Smooth muscle cell (in vitro differentiated cells): Measurements from ENCODE around the gene YJEFN3. TPM values are rescaled to one million over a fixed set of nuclear protein-coding genes. Genes with fewer than 3 reads are reported as not detected.

Experiments used
- DNase-seq: peaks from one replicate; lab custom pipeline; 2025; ENCODE audit not compliant: unreplicated experiment; lab: John Stamatoyannopoulos, UW
- H2AFZ ChIP-seq: fragments of 200-600 bp; sonication (generic); 2 replicates; pipeline ENCODE4 v1.6.0; 2016; ENCODE audit warnings: antibody characterized with exemption, low read depth, mild to moderate bottlenecking
- H3F3A ChIP-seq: fragments of 200-600 bp; sonication (generic); 2 replicates; pipeline ENCODE4 v1.6.0; 2017; ENCODE audit warnings: antibody characterized with exemption, low read depth
- H3K27ac ChIP-seq: fragments of 200-600 bp; sonication (generic); 2 replicates; pipeline ENCODE4 v1.5.1; 2016; ENCODE audit warnings: low read depth, mild to moderate bottlenecking
- H3K27me3 ChIP-seq: fragments of 200-600 bp; sonication (generic); 2 replicates; pipeline ENCODE4 v1.6.1; 2016; ENCODE audit warnings: low read depth, mild to moderate bottlenecking
- H3K36me3 ChIP-seq: fragments of 200-600 bp; sonication (generic); 2 replicates; pipeline ENCODE4 v1.5.1; 2016; ENCODE audit warnings: low read depth
- H3K4me1 ChIP-seq: fragments of 200-600 bp; sonication (generic); 2 replicates; pipeline ENCODE4 v1.5.1; 2016; ENCODE audit warnings: low read depth
- H3K4me2 ChIP-seq: fragments of 200-600 bp; sonication (generic); 2 replicates; pipeline ENCODE4 v1.6.0; 2016; ENCODE audit warnings: mild to moderate bottlenecking
- H3K4me3 ChIP-seq: fragments of 200-600 bp; sonication (generic); 2 replicates; pipeline ENCODE4 v1.5.1; 2016; ENCODE audit warnings: mild to moderate bottlenecking
- H3K79me2 ChIP-seq: fragments of 200-600 bp; sonication (generic); 2 replicates; pipeline ENCODE4 v1.6.0; 2016; ENCODE audit warnings: low read depth, mild to moderate bottlenecking
- H3K9ac ChIP-seq: fragments of 200-600 bp; sonication (generic); 2 replicates; pipeline ENCODE4 v1.6.0; 2016; ENCODE audit warnings: low read depth
- H3K9me3 ChIP-seq: fragments of 200-600 bp; sonication (generic); replicated peaks from 2 replicates; pipeline ENCODE4 v1.5.1; 2016; ENCODE audit warnings: low read depth
- H4K20me1 ChIP-seq: fragments of 200-600 bp; sonication (generic); 2 replicates; pipeline ENCODE4 v1.6.0; 2016; ENCODE audit warnings: low read depth
- CTCF ChIP-seq: fragments of 200-600 bp; sonication (generic); IDR thresholded peaks from 2 replicates; pipeline ENCODE4 v1.5.1; 2017; ENCODE audit warnings: borderline replicate concordance, mild to moderate bottlenecking, antibody characterized with exemption; ENCODE audit not compliant: insufficient read depth, poor library complexity, severe bottlenecking
- WGBS: methylation state at CpG from one replicate; pipeline ENCODE4 v1.1.7; 2016; ENCODE audit warnings: low lambda C conversion rate; 5-methylcytosine and 5-hydroxymethylcytosine counted together
- polyA plus RNA-seq: library from polyadenylated mRNA; unstranded; fragments of >200 nt; fragmentation: Nextera tagmentation; extraction: Ambion mirVana; gene quantifications from 2 replicates; pipeline ENCODE4 v1.2.1, GENCODE V29; 2016
- total RNA-seq: library from RNA; depleted of rRNA; stranded (reverse); fragments of >200 nt; gene quantifications from 2 replicates; pipeline ENCODE4 v1.2.3, GENCODE V29; 2014

YJEFN3 gene
- total RNA-seq (2.2 TPM in 2 replicates), polyA plus RNA-seq (5.8 and 11.1 TPM in 2 replicates)

GRCh38 chr19:19528721-19529490 is at the start of gene YJEFN3:
YJEFN3 (plus strand) TSS chr19:19528911; CDS start chr19:19528933, 22 bp downstream.
- 79% methylated on average over 47 of the region's 50 CpGs for WGBS
- no peak within 1 kb of the TSS for H2AFZ ChIP-seq
- no peaks in the 10 kb centered on the region for H3K9me3 ChIP-seq
- H3K9ac ChIP-seq, result no peak within 1 kb of the TSS
- H4K20me1 ChIP-seq, result peaks cover 41% of the 10 kb centered on the region
- TF ChIP-seq CTCF, result no peak
- H3K27me3 ChIP-seq, result no peaks in the 10 kb centered on the region
- no peak within 1 kb of the TSS for H3K4me2 ChIP-seq
- H3K79me2 ChIP-seq, result peaks cover 6% of the 10 kb centered on the region
- no peaks in the 10 kb centered on the region for H3K36me3 ChIP-seq
- H3K4me1 ChIP-seq, result no peaks in the 10 kb centered on the region
- H3F3A ChIP-seq, result no peaks in the 10 kb centered on the region
- DNase-seq, result no peak
- H3K4me3 ChIP-seq, result no peak within 1 kb of the TSS
- H3K27ac ChIP-seq, result no peak within 1 kb of the TSS

DNA sequence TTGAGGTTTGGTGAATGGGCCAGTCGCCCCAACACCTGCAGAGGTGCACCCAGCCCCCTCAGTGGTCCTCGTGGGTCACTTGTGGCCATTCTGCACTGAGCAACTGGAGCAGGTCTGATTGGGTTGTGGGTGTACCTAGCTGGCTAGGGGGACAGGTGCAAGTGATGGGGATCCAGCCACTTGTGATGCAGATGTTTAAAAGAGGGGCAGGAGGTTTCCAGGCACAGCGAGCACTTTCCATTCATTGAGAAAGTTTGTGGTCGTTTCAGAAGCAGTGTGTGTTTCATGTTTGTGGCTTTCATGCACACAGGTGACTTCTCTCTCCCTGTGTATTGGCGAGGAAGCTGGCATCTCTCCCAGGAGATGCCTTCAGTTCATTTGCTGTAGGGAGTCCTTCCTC is 48.0 kb upstream of the YJEFN3 start:
- no peak for DNase-seq
- Histone ChIP-seq H3K79me2 (peaks cover 71% of the 10 kb centered on the region), H3K27me3 (no peaks in the 10 kb centered on the region), H2AFZ (no peak overlapping the region), H3F3A (peaks cover 9% of the 10 kb centered on the region), H3K27ac (no peak overlapping the region), H3K4me1 (peaks cover 7% of the 10 kb centered on the region), H3K9ac (no peak overlapping the region), H3K4me2 (no peak overlapping the region), H4K20me1 (peaks cover 84% of the 10 kb centered on the region), H3K9me3 (no peaks in the 10 kb centered on the region), H3K4me3 (no peak overlapping the region), H3K36me3 (no peaks in the 10 kb centered on the region)
- no peak for TF ChIP-seq CTCF
- WGBS, result 97% methylated on average over 5 of the region's 5 CpGs

DNA sequence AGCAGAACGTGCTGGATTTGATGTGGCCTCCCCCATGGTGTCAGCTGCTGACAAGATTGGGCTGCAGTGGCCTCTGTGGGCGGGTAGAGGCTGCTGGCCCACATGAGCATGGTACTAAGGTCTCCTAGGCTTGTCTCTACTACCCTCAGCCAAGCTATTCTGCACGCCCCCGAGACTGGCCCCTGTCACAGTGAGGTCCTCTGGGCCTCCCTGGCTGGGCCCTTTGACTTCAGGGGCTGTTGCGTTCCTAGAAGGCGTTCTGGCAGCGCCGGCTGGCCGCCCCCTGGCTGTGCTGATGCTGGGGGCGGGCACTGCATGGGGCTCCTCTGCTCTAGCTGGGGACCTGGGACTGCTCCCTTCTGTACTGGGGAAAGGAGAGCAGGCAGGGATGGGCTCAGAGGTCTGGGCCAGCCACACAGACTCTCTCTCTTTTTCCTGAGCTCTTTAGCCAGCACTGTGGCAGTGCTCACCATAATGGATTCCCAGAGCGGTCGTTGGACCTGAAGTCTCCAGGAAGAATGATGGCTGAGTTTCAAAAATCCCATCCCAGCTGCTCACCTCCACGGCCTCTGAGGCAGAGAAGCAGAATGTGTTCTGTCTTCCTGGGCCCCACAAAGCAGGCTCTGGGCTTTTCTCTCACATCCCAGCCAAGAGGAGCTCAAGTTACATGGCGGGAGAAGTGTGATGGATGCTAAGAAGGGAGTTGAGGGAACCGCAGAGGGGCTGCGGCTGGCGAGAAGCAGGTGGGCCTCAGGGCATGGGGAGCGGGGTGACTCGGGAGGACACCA is 45.7 kb upstream of the YJEFN3 start:
- Histone ChIP-seq H3K4me2 (no peak overlapping the region), H3K4me1 (peaks cover 12% of the 10 kb centered on the region), H3F3A (peaks cover 15% of the 10 kb centered on the region), H3K9ac (no peak overlapping the region), H4K20me1 (peaks cover 64% of the 10 kb centered on the region), H3K27me3 (no peaks in the 10 kb centered on the region), H3K36me3 (no peaks in the 10 kb centered on the region), H2AFZ (no peak overlapping the region), H3K27ac (peak overlapping the region; percentile 15), H3K9me3 (no peaks in the 10 kb centered on the region), H3K79me2 (peaks cover 63% of the 10 kb centered on the region), H3K4me3 (no peak overlapping the region)
- WGBS, result 62% methylated on average over 18 of the region's 19 CpGs
- DNase-seq, result peak; percentile 7
- no peak for TF ChIP-seq CTCF
